H1 (cell line): ENCODE data around the gene PHRF1. TPM values are rescaled to one million over a fixed set of nuclear protein-coding genes. Genes with fewer than 3 reads are reported as not detected.
A peak's percentile ranks its signal among the peaks of the same experiment; 100 is the strongest.

Experiments
- CTCF ChIA-PET: fragments of 300-600 bp; sonication (Branson Sonifier 250); formaldehyde crosslinking; loops from one replicate; lab custom pipeline; 2021; ENCODE audit not compliant: partially characterized antibody; lab: Charles Lee
- POLR2A ChIA-PET: fragments of 300-600 bp; sonication (Branson Sonifier 250); formaldehyde crosslinking; loops from one replicate; lab custom pipeline; 2021; ENCODE audit warnings: inconsistent platforms; ENCODE audit not compliant: partially characterized antibody; lab: Charles Lee
- DNase-seq, 2 experiments: peaks; one replicate each; pipeline versions ENCODE4 v3.0.0 to v3.0.0-alpha.2; 2010 to 2022; ENCODE audit warnings: low spot score in 2 of 2, low read depth in 1 of 2, mixed read lengths in 1 of 2
- FAIRE-seq: peaks from 2 replicates; lab custom pipeline; 2011; peaks lifted over from hg19 to GRCh38; lab: Jason Lieb, UNC
- H2AFZ ChIP-seq: 2 replicates; pipeline ENCODE4 v1.8.1; 2012; ENCODE audit warnings: low read length, inconsistent platforms
- H2AK5ac ChIP-seq: 2 replicates; pipeline ENCODE4 v1.6.1; 2013; ENCODE audit warnings: low read depth, low read length
- H2BK120ac ChIP-seq: replicated peaks from 2 replicates; pipeline ENCODE3; 2013; ENCODE audit warnings: low read depth, low read length, inconsistent platforms
- H2BK12ac ChIP-seq: 2 replicates; pipeline ENCODE4 v1.6.1; 2013; ENCODE audit warnings: low read depth, low read length
- H2BK15ac ChIP-seq: 2 replicates; pipeline ENCODE4 v1.6.1; 2013; ENCODE audit warnings: low read length
- H2BK20ac ChIP-seq: 2 replicates; pipeline ENCODE4 v1.6.1; 2013; ENCODE audit warnings: low read length
- H2BK5ac ChIP-seq: 2 replicates; pipeline ENCODE4 v1.6.1; 2013; ENCODE audit warnings: low read depth, low read length
- H3K14ac ChIP-seq: 2 replicates; pipeline ENCODE4 v1.6.1; 2013; ENCODE audit warnings: inconsistent platforms; ENCODE audit not compliant: insufficient read length
- H3K18ac ChIP-seq: 2 replicates; pipeline ENCODE4 v1.6.1; 2013; ENCODE audit warnings: low read length; ENCODE audit errors: extremely low read depth
- H3K23ac ChIP-seq: 2 replicates; pipeline ENCODE4 v1.6.1; 2013; ENCODE audit warnings: inconsistent platforms; ENCODE audit not compliant: insufficient read length
- H3K23me2 ChIP-seq: 2 replicates; pipeline ENCODE4 v1.6.1; 2013; ENCODE audit warnings: low read depth, low read length
- H3K27ac ChIP-seq: 2 replicates; pipeline ENCODE4 v1.6.1; 2011; ENCODE audit warnings: low read depth, low read length, inconsistent platforms
- H3K27me3 ChIP-seq, 4 experiments: replicated peaks in 1 of 4; 1 replicate in 1 of 4; 2 replicates in 3 of 4; pipeline versions ENCODE4 v1.6.1 to v1.8.1; 2011 to 2013; ENCODE audit warnings: low read length in 3 of 4, mild to moderate bottlenecking in 3 of 4, inconsistent platforms in 2 of 4, mixed read lengths in 2 of 4, moderate library complexity in 1 of 4; ENCODE audit not compliant: control insufficient read depth in 3 of 4, insufficient read depth in 3 of 4; ENCODE audit errors: extremely low read depth in 1 of 4
- H3K36me3 ChIP-seq, 4 experiments: 2 replicates each; pipeline versions ENCODE4 v1.6.1 to v1.8.1; 2011 to 2013; ENCODE audit warnings: mild to moderate bottlenecking in 4 of 4, low read length in 3 of 4, moderate library complexity in 2 of 4, control low read depth in 1 of 4, inconsistent platforms in 1 of 4; ENCODE audit not compliant: insufficient read depth in 4 of 4, control insufficient read depth in 2 of 4
- H3K4ac ChIP-seq: replicated peaks from 2 replicates; pipeline ENCODE3; 2013; ENCODE audit warnings: low read length, low read depth, mixed read lengths, inconsistent platforms; ENCODE audit not compliant: insufficient read length
- H3K4me1 ChIP-seq, 4 experiments: replicated peaks in 1 of 4; 1 replicate in 1 of 4; 2 replicates in 3 of 4; pipeline versions ENCODE4 v1.6.1 to v1.8.1; 2011 to 2013; ENCODE audit warnings: low read length in 3 of 4, inconsistent platforms in 2 of 4, mixed read lengths in 1 of 4; ENCODE audit not compliant: insufficient read depth in 4 of 4, control insufficient read depth in 3 of 4
- H3K4me2 ChIP-seq, 2 experiments: 2 replicates each; pipeline versions ENCODE4 v1.6.1 to v1.8.1; 2011 to 2013; ENCODE audit warnings: low read depth in 2 of 2, low read length in 2 of 2, control low read depth in 1 of 2, inconsistent platforms in 1 of 2, mild to moderate bottlenecking in 1 of 2; ENCODE audit not compliant: insufficient read depth in 1 of 2
- H3K4me3 ChIP-seq, 4 experiments: fragments of 200-600, 300-600 bp in 1 of 4; sonication (generic), shearing (Covaris generic), sonication (Bioruptor Twin) in 1 of 4; 2 replicates each; pipeline versions ENCODE4 v1.5.1 to v1.8.1; 2011 to 2016; ENCODE audit warnings: low read length in 4 of 4, low read depth in 3 of 4, control low read depth in 2 of 4, inconsistent platforms in 2 of 4, mild to moderate bottlenecking in 2 of 4, mixed read lengths in 1 of 4, moderate library complexity in 1 of 4; ENCODE audit not compliant: insufficient read depth in 2 of 4; ENCODE audit errors: extremely low read depth in 1 of 4
- H3K56ac ChIP-seq: replicated peaks from 2 replicates; pipeline ENCODE3; 2013; ENCODE audit warnings: low read depth, mild to moderate bottlenecking, mixed read lengths, low read length, inconsistent platforms; ENCODE audit not compliant: insufficient read length
- H3K79me1 ChIP-seq: 2 replicates; pipeline ENCODE4 v1.6.1; 2013; ENCODE audit warnings: low read depth, low read length, control low read depth
- H3K79me2 ChIP-seq, 2 experiments: 2 replicates each; pipeline versions ENCODE4 v1.6.1 to v1.8.1; 2012 to 2013; ENCODE audit warnings: low read length in 2 of 2, mild to moderate bottlenecking in 2 of 2, inconsistent platforms in 1 of 2; ENCODE audit not compliant: insufficient read depth in 2 of 2, control insufficient read depth in 1 of 2
- H3K9ac ChIP-seq, 4 experiments: replicated peaks in 1 of 4; 1 replicate in 1 of 4; 2 replicates in 3 of 4; pipeline versions ENCODE4 v1.6.1 to v1.8.1; 2011 to 2013; ENCODE audit warnings: low read depth in 3 of 4, low read length in 3 of 4, control low read depth in 2 of 4, mild to moderate bottlenecking in 2 of 4, moderate library complexity in 2 of 4, inconsistent platforms in 1 of 4; ENCODE audit errors: extremely low read depth in 1 of 4
- H3K9me3 ChIP-seq, 2 experiments: 2 replicates each; pipeline versions ENCODE4 v1.6.1 to v1.8.1; 2012 to 2013; ENCODE audit warnings: mild to moderate bottlenecking in 2 of 2, moderate library complexity in 2 of 2, control low read depth in 1 of 2, inconsistent platforms in 1 of 2, low read depth in 1 of 2, low read length in 1 of 2, mixed read lengths in 1 of 2; ENCODE audit not compliant: insufficient read depth in 2 of 2
- H4K20me1 ChIP-seq, 2 experiments: replicated peaks in 1 of 2; 2 replicates each; pipeline versions ENCODE3 to v1.8.1; 2011 to 2013; ENCODE audit warnings: inconsistent platforms in 2 of 2, low read length in 2 of 2, mild to moderate bottlenecking in 1 of 2; ENCODE audit not compliant: insufficient read depth in 2 of 2, control insufficient read depth in 1 of 2
- H4K5ac ChIP-seq: 2 replicates; pipeline ENCODE4 v1.6.1; 2013; ENCODE audit warnings: low read length, low read depth, mixed read lengths, inconsistent platforms; ENCODE audit not compliant: insufficient read length
- H4K8ac ChIP-seq: 2 replicates; pipeline ENCODE4 v1.8.0; 2013; ENCODE audit warnings: mild to moderate bottlenecking, moderate library complexity, low read length, inconsistent platforms; ENCODE audit not compliant: insufficient read depth; ENCODE audit errors: extremely low read depth
- H4K91ac ChIP-seq: replicated peaks from 2 replicates; pipeline ENCODE3; 2013; ENCODE audit warnings: low read length, mixed read lengths, inconsistent platforms; ENCODE audit not compliant: insufficient read length
- CREB1 ChIP-seq: IDR thresholded peaks from 2 replicates; pipeline ENCODE4 v1.6.1; 2012; ENCODE audit warnings: inconsistent platforms
- EGR1 ChIP-seq: IDR thresholded peaks from 2 replicates; pipeline ENCODE4 v1.6.1; 2011; ENCODE audit warnings: low read depth, low read length, borderline replicate concordance
- EZH2 ChIP-seq: fragments of 200-600 bp; sonication (generic); IDR thresholded peaks from 2 replicates; pipeline ENCODE4 v1.7.1; 2012; ENCODE audit warnings: low read depth, mild to moderate bottlenecking, moderate library complexity, low read length, inconsistent platforms; ENCODE audit not compliant: severe bottlenecking
- NANOG ChIP-seq: IDR thresholded peaks from 2 replicates; pipeline ENCODE4 v1.6.1; 2011; ENCODE audit warnings: low read length, low read depth, mild to moderate bottlenecking, inconsistent platforms; ENCODE audit not compliant: insufficient read depth, poor library complexity, severe bottlenecking
- SAP30 ChIP-seq: fragments of 300-600 bp; sonication (generic); IDR thresholded peaks from 2 replicates; pipeline ENCODE4 v1.7.1; 2012; ENCODE audit warnings: low read length, moderate library complexity, mild to moderate bottlenecking, inconsistent platforms; ENCODE audit not compliant: insufficient read depth, insufficient replicate concordance
- YY1 ChIP-seq: IDR thresholded peaks from 2 replicates; pipeline ENCODE4 v1.6.1; 2011; ENCODE audit warnings: low read depth, mild to moderate bottlenecking, low read length
- WGBS, 2 experiments: shearing (Covaris generic) in 1 of 2; methylation state at CpG; one replicate each; pipeline versions ENCODE4 v1.1.6 to v1.1.7; 2013 to 2015; ENCODE audit warnings: low lambda C conversion rate in 2 of 2, mixed read lengths in 2 of 2, inconsistent platforms in 1 of 2, low coverage in 1 of 2, missing lambda C conversion rate in 1 of 2; ENCODE audit not compliant: insufficient replicate concordance in 2 of 2, insufficient coverage in 1 of 2, insufficient read length in 1 of 2; ENCODE audit errors: extremely low coverage in 1 of 2, missing lambda C conversion rate in 1 of 2; 5-methylcytosine and 5-hydroxymethylcytosine counted together
- polyA plus RNA-seq, 7 experiments: library from polyadenylated mRNA; depleted of rRNA in 3 of 7; stranded (reverse) in 5 of 7; unstranded in 2 of 7; fragments of >200 nt in 5 of 7; fragments of 200-250 nt in 2 of 7; gene quantifications; 1 replicate in 5 of 7; 2 replicates in 1 of 7; 4 replicates in 1 of 7; pipeline versions ENCODE4 v1.2.1 to v1.2.3, GENCODE V29; 2011 to 2013; ENCODE audit warnings: missing spikeins in 2 of 7, mixed read lengths in 2 of 7
- total RNA-seq: library from RNA; stranded (reverse); fragmentation: NEBNext Ultra II Directional; extraction: Animal tissue kit (Norgen Biotek cat#: 25700); gene quantifications from 2 replicates; pipeline ENCODE4 v1.2.1, GENCODE V29; 2021

PHRF1 gene
- total and polyA plus RNA-seq, 2 of the 8 experiments (the other 6 are each of a cell fraction or from before 2014, with no cell fraction given): 13.4 to 37.3 TPM

DNA sequence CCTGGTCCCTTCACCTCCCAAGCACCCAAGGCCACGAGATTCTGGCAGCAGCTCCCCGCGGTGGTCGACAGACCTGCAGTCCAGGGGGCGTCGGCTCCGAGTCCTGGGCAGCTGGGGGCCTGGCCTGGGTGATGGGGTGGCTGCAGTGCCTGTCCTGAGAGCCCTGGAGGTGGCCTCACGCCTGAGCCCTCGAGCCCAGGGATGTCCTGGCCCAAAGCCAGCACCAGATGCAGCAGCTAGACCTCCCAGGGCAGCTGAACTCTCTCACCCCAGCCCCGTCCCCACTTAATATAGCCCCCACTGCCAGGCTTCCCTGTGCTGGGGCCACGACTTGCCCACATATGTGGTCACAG lies 22.3 kb upstream of the PHRF1 start:
- WGBS, 2 experiments: 91% methylated on average over 8 of the region's 11 CpGs; no CpG with 5 or more reads in 1 of the 2 experiments
- FAIRE-seq: no peak
- TF ChIP-seq EZH2: no peak
- no peak for TF ChIP-seq CREB1
- TF ChIP-seq NANOG: no peak
- TF ChIP-seq SAP30: no peak
- no peak for TF ChIP-seq YY1
- TF ChIP-seq EGR1: no peak

More for the DNA sequence above, 22.3 kb upstream of the PHRF1 start:
- Histone ChIP-seq H2BK120ac (no peak overlapping the region), H2BK12ac (no peak overlapping the region), H4K5ac (no peak overlapping the region), H3K23me2 (peaks cover 8% of the 10 kb centered on the region; the same call in 1 of the 2 replicates), H3K14ac (no peak overlapping the region), H3K9me3 (no peaks in the 10 kb centered on the region), H3K36me3 (no peaks in the 10 kb centered on the region), H3K56ac (no peak overlapping the region), H3K4me1 (peaks cover 0 to 21% (median 5%) of the 10 kb centered on the region in 4 experiments; a peak in 4 of 7 replicates), H3K79me1 (no peaks in the 10 kb centered on the region), H3K18ac (no peak overlapping the region), H4K91ac (no peak overlapping the region), H3K4me2 (0 out of 4 replicates have a peak overlapping the region, but pooled peaks of 1 of the 2 experiments have one; percentile 66), H3K79me2 (no peaks in the 10 kb centered on the region), H3K4ac (no peak overlapping the region), H3K23ac (no peak overlapping the region), H2BK20ac (no peak overlapping the region), H2BK15ac (0 out of 2 replicates have a peak overlapping the region, but pooled peaks have one; percentile 61), H3K27me3 (peaks cover 13 to 29% (median 26%) of the 10 kb centered on the region in 4 experiments), H3K4me3 (no peak overlapping the region), H3K27ac (no peak overlapping the region), H2AFZ (no peak overlapping the region), H3K9ac (no peak overlapping the region), H2BK5ac (no peak overlapping the region), H2AK5ac (no peak overlapping the region), H4K20me1 (no peaks in the 10 kb centered on the region), H4K8ac (no peak overlapping the region)
- DNase-seq: no peak
- CTCF ChIA-PET: interaction anchor here (1.2 to 3.8 kb wide), 9 partner anchors 10 to 200 kb away, joined by 3 to 21 read pairs (median 5); no protein-coding TSS in a partner anchor
- POLR2A ChIA-PET: interaction anchor here (0.6 to 1.7 kb wide), 8 partner anchors 9 to 276 kb away, joined by 3 to 4 read pairs (median 3); no protein-coding TSS in a partner anchor
